Progenitor cell of endocrine pancreas (in vitro differentiated cells): Measurements from ENCODE around the gene CPNE4. TPM values are rescaled to one million over a fixed set of nuclear protein-coding genes. Genes with fewer than 3 reads are reported as not detected.

Experiments used
- DNase-seq: peaks from one replicate; pipeline ENCODE4 v3.0.0; 2021; ENCODE audit warnings: low spot score; ENCODE audit not compliant: unreplicated experiment
- H3K27ac Mint-ChIP-seq: 2 replicates; pipeline ENCODE4 v1.8.0; 2021; ENCODE audit warnings: mild to moderate bottlenecking, moderate library complexity, mixed read lengths
- H3K27me3 Mint-ChIP-seq: 2 replicates; pipeline ENCODE4 v1.8.0; 2021; ENCODE audit warnings: mixed read lengths
- H3K36me3 Mint-ChIP-seq: 2 replicates; pipeline ENCODE4 v1.8.0; 2022; ENCODE audit warnings: mixed read lengths; ENCODE audit not compliant: insufficient read depth
- H3K4me1 Mint-ChIP-seq: 2 replicates; pipeline ENCODE4 v1.8.0; 2021; ENCODE audit warnings: low read depth, mixed read lengths
- H3K4me3 Mint-ChIP-seq: 2 replicates; pipeline ENCODE4 v1.8.0; 2021; ENCODE audit warnings: low read depth, mild to moderate bottlenecking, moderate library complexity, mixed read lengths
- H3K9me3 Mint-ChIP-seq: 2 replicates; pipeline ENCODE4 v1.8.0; 2021; ENCODE audit warnings: low read depth, mixed read lengths
- total RNA-seq: library from RNA; stranded (reverse); gene quantifications from 2 replicates; pipeline ENCODE4 v1.2.1, GENCODE V29; 2021
- TF ChIP-seq, protein P1 (sequence below): fragments of 200-600 bp; sonication (generic); IDR thresholded peaks from one replicate; pipeline ENCODE4 v1.5.0; 2021; ENCODE audit warnings: antibody characterized with exemption, mild to moderate bottlenecking; ENCODE audit not compliant: unreplicated experiment

Gene CPNE4
- total RNA-seq, 1 donor from 2014 or later, result 5.5 TPM

DNA sequence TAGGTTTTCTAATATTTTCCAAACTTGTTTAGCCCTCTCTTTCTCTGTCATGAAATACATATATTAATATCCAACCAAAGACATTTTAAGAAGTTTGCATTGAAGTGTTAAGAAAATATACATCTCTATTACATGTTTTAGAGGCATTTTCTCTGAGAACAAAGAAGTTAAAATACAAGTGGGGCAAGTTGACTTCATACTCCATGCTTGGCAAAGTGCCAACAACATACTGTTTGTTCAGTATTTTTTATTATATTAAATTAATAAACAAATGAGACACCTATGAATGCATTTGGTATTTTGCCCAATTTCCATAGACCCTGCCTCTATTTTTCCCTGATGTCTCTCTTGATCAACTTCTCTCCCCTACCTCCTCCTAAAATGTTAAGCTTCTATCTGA is 299.3 kb downstream of the CPNE4 start:
- Mint-ChIP-seq H3K4me3 (no peak overlapping the region), H3K36me3 (no peaks in the 10 kb centered on the region), H3K27ac (no peak overlapping the region), H3K4me1 (no peaks in the 10 kb centered on the region), H3K9me3 (no peaks in the 10 kb centered on the region), H3K27me3 (no peaks in the 10 kb centered on the region)
- TF ChIP-seq, protein P1, sequence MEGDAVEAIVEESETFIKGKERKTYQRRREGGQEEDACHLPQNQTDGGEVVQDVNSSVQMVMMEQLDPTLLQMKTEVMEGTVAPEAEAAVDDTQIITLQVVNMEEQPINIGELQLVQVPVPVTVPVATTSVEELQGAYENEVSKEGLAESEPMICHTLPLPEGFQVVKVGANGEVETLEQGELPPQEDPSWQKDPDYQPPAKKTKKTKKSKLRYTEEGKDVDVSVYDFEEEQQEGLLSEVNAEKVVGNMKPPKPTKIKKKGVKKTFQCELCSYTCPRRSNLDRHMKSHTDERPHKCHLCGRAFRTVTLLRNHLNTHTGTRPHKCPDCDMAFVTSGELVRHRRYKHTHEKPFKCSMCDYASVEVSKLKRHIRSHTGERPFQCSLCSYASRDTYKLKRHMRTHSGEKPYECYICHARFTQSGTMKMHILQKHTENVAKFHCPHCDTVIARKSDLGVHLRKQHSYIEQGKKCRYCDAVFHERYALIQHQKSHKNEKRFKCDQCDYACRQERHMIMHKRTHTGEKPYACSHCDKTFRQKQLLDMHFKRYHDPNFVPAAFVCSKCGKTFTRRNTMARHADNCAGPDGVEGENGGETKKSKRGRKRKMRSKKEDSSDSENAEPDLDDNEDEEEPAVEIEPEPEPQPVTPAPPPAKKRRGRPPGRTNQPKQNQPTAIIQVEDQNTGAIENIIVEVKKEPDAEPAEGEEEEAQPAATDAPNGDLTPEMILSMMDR, result no peak
- no peak for DNase-seq

DNA sequence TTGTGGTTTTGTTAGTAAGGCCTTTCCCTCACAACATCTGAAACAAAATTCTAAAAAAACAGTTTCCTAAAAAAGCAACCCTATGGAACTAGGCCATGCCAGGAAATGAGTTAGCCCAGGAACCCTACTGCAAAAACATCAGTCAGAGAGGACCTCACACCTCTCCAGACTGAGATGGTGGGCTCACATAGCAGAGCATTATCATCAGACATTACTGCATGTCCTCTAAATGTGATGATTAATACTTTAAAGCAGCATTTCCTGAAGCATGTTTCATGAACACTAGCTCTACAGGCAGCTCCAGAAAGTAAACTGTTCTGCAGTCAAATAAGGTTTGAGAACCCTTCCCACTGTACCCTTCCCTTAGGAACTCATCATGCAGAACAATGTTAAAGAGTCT is 299.7 kb downstream of the CPNE4 start:
- no peak for DNase-seq
- Mint-ChIP-seq H3K4me1 (no peaks in the 10 kb centered on the region), H3K27ac (no peak overlapping the region), H3K36me3 (no peaks in the 10 kb centered on the region), H3K4me3 (no peak overlapping the region), H3K9me3 (no peaks in the 10 kb centered on the region), H3K27me3 (no peaks in the 10 kb centered on the region)
- TF ChIP-seq, protein P1, result no peak

DNA sequence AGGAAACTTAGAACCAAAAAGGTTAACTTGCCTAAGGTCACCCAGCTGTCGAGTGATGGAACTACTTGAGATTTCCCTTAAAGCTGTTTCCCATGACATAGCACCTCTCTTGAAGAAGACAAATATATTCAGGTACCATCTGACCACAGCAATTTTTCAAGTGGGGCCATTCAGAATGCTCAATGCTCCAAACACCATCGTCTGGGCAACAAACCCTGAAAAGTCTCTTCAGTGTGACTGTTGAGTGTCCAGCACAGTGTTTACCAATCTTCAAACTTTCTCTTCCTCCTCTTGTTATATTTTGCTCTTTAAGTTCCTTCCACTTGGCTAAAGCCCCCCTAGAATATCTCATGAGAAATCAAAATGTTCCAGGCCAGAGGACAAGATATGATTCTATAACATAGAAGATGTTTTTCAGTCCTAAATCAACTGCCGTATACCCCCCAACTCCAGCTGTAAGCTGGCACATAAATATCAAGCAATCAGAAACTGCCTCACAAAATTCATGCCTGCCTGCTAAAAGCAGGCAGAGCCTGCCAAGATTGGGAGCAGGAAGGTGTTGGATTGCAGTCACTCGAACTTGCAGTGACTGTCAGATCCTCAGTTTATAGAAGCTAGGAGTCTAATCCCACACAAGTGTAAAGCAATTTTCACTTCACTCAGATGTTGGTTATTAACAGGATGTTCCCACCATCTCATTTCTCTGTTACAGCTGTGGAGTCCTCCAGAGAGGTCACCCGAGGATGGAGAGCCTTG is 301.6 kb downstream of the CPNE4 start:
- TF ChIP-seq, protein P1, result no peak
- no peaks in the 10 kb centered on the region for H3K36me3 Mint-ChIP-seq
- no peaks in the 10 kb centered on the region for H3K9me3 Mint-ChIP-seq
- no peaks in the 10 kb centered on the region for H3K27me3 Mint-ChIP-seq
- H3K27ac Mint-ChIP-seq, result no peak overlapping the region
- no peak overlapping the region for H3K4me3 Mint-ChIP-seq
- peaks cover 7% of the 10 kb centered on the region for H3K4me1 Mint-ChIP-seq
- DNase-seq, result no peak

DNA sequence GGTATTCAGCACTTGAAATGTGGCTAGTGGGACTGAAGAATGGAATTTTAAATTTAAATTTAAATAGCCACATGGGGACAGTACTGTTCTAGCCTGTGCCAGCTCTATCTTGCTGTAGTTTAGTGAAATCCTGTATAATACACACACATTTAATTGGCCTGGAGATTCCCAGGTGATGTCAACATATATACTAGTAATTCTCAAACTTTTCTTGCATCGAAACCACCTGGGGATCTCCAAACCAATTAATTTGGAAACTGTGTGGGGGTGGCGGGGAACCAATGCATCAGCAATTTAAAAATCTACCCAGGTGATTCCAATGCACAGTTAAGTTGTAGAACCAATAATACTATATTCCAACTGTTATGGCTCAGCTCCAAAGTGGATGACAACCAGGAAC is 303.1 kb downstream of the CPNE4 start:
- Mint-ChIP-seq H3K4me1 (peaks cover 7% of the 10 kb centered on the region), H3K27ac (no peak overlapping the region), H3K36me3 (no peaks in the 10 kb centered on the region), H3K4me3 (no peak overlapping the region), H3K27me3 (no peaks in the 10 kb centered on the region), H3K9me3 (no peaks in the 10 kb centered on the region)
- no peak for DNase-seq
- TF ChIP-seq, protein P1, result no peak

DNA sequence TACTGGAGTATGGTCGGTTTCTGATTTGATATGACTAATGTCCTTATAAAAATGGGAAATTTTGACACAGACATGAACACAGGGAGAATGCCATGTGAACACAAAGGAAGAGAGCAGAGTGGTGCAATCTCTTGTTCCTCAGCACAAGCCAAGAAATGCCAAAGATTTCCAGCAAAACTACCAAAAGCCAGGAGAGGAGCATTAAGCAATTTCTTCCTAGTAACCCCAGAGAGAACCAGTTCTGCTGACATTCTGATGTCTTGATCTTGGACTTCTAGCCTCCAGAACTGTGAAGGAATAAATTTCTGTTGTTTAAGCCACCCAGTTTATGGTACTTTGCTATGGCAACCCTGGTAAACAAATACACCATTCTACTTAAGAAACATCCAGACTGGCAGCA is 304.2 kb downstream of the CPNE4 start:
- DNase-seq, result no peak
- Mint-ChIP-seq H3K9me3 (no peaks in the 10 kb centered on the region), H3K27ac (no peak overlapping the region), H3K36me3 (no peaks in the 10 kb centered on the region), H3K4me3 (no peak overlapping the region), H3K27me3 (no peaks in the 10 kb centered on the region), H3K4me1 (peaks cover 7% of the 10 kb centered on the region)
- TF ChIP-seq, protein P1, result no peak
